Ovary (tissue), 9 donors: Measurements from ENCODE around the gene PAX9. TPM values are rescaled to one million over a fixed set of nuclear protein-coding genes. Genes with fewer than 3 reads are reported as not detected.

ENCODE experiments used
- DNase-seq, 5 donors: peaks; one replicate each; pipeline ENCODE4 v3.0.0-alpha.2; 2019 to 2020
- H3K27ac ChIP-seq, 2 donors: fragments of 200-600 bp; one replicate each; pipeline versions ENCODE4 v1.5.1 to v1.8.0; 2019 to 2022
- H3K27me3 ChIP-seq: fragments of 200-600 bp; one replicate; pipeline ENCODE4 v1.8.0; 2022
- H3K36me3 ChIP-seq: fragments of 200-600 bp; sonication (generic); one replicate; pipeline ENCODE4 v1.5.1; 2019
- H3K4me1 ChIP-seq: one replicate; pipeline ENCODE4 v1.8.1; 2013; ENCODE audit warnings: mild to moderate bottlenecking, moderate library complexity; ENCODE audit not compliant: insufficient read depth
- H3K4me3 ChIP-seq: fragments of 200-600 bp; sonication (generic); one replicate; pipeline ENCODE4 v1.5.1; 2017
- H3K9me3 ChIP-seq, 2 donors: fragments of 200-600 bp in 1 of 2; sonication (generic) in 1 of 2; one replicate each; pipeline versions ENCODE4 v1.5.1 to v1.8.1; 2013 to 2019; ENCODE audit warnings: mild to moderate bottlenecking in 1 of 2, moderate library complexity in 1 of 2
- CTCF ChIP-seq, 3 donors: fragments of 450-650 bp in 2 of 3; fragments of 200-600 bp in 1 of 3; IDR thresholded peaks; one replicate each; pipeline versions ENCODE4 v1.5.1 to v1.8.0; 2016 to 2022; ENCODE audit warnings: antibody characterized with exemption in 3 of 3, mild to moderate bottlenecking in 1 of 3
- EP300 ChIP-seq: sonication (generic); formaldehyde crosslinking; IDR thresholded peaks from one replicate; pipeline ENCODE4 v1.6.1; 2017; ENCODE audit warnings: antibody characterized with exemption
- POLR2A ChIP-seq: fragments of 450-650 bp; IDR thresholded peaks from one replicate; pipeline ENCODE4 v1.6.1; 2017; ENCODE audit warnings: antibody characterized with exemption, mild to moderate bottlenecking, moderate library complexity
- WGBS, 3 donors: extraction: QIAGEN DNeasy Blood & Tissue Kit in 1 of 3; methylation state at CpG; one replicate each; pipeline versions ENCODE4 v1.1.5 to v1.1.7; 2013 to 2017; 5-methylcytosine and 5-hydroxymethylcytosine counted together
- intact Hi-C, 4 donors: fragments of 100-400 bp; cut with DNase I; formaldehyde crosslinking; loops; one replicate each; pipeline versions ENCODE4 v1.11.0 to v1.15.1; 2022 to 2023
- polyA plus RNA-seq, 2 donors: library from polyadenylated mRNA; stranded (reverse); fragments of 200-250 nt in 1 of 2; fragments of 350-450 nt in 1 of 2; fragmentation: Illumina TruSeq in 1 of 2; extraction: RNeasy Lipid Tissue Mini Kit (QIAGEN cat#74804) in 1 of 2; gene quantifications; one replicate each; pipeline ENCODE4 v1.2.3, GENCODE V29; 2013 to 2014
- total RNA-seq, 7 donors: library from RNA; depleted of rRNA in 2 of 7; stranded (reverse); fragments of >200 nt in 2 of 7; fragmentation: NEBNext Ultra II Directional in 3 of 7; extraction: Animal tissue kit (Norgen Biotek cat#: 25700) in 3 of 7; gene quantifications; one replicate each; pipeline versions ENCODE4 v1.1.0 to v1.2.4, GENCODE V29; 2016 to 2023
- donor health status: DM: no; HTN: no; CAD: no; lungs with moderate emphysema.
- donor health status: DM: no; HTN: no; CAD: no.
- donor health status: Bipolar disorder and iron deficiency.
- donor health status: DM: yes; HTN: yes; CAD: no.
- donor health status: DM: no; HTN: no; CAD: no.
- donor health status: DM: yes; HTN: yes; CAD: no.

PAX9 gene
- total and polyA plus RNA-seq, 9 donors = 0.03 to 0.04 TPM; not detected in 7

- Histone ChIP-seq H3K36me3 (no peaks in the 10 kb centered on the region), H3K4me3 (no peak overlapping the region), H3K27ac (no peak overlapping the region), H3K9me3 (no peaks in the 10 kb centered on the region), H3K27me3 (peaks cover 3% of the 10 kb centered on the region), H3K4me1 (peaks cover 13% of the 10 kb centered on the region)
- intact Hi-C loops = no loop called here
- TF ChIP-seq CTCF (IDR thresholded peaks at IDR 0.05) = no peak
- TF ChIP-seq EP300 = no peak
- TF ChIP-seq POLR2A = no peak
- DNase-seq = no peak
- 1 to 2% (median 2%) methylated on average over 37 to 39 of the region's 39 CpGs for WGBS, 3 donors
These were observed 2.0 kb downstream of the PAX9 start for GRCh38 chr14:36663404-36664321.

GRCh38 chr14:36664322-36665193 is 2.9 kb downstream of the PAX9 start:
- H3K36me3 ChIP-seq = no peaks in the 10 kb centered on the region
- no peak overlapping the region for H3K27ac ChIP-seq

GRCh38 chr14:36665887-36666415 is 4.3 kb downstream of the PAX9 start:
- Histone ChIP-seq H3K4me1 (peaks cover 13% of the 10 kb centered on the region), H3K27ac (no peak overlapping the region), H3K4me3 (no peak overlapping the region), H3K9me3 (no peaks in the 10 kb centered on the region), H3K27me3 (peaks cover 3% of the 10 kb centered on the region), H3K36me3 (no peaks in the 10 kb centered on the region)
- DNase-seq = no peak
- WGBS, 3 donors = 21 to 33% (median 24%) methylated on average over 18 of the region's 18 CpGs
- intact Hi-C loops = no loop called here
- no peak for TF ChIP-seq EP300
- no peak for TF ChIP-seq POLR2A
- no peak for TF ChIP-seq CTCF (IDR thresholded peaks at IDR 0.05)

More at GRCh38 chr14:36664322-36665193, 2.9 kb downstream of the PAX9 start:
- no peak overlapping the region for H3K4me3 ChIP-seq
- H3K9me3 ChIP-seq = no peaks in the 10 kb centered on the region
- 11 to 13% (median 13%) methylated on average over 9 of the region's 9 CpGs for WGBS, 3 donors
- no peak for DNase-seq
- intact Hi-C loops = no loop called here
- peaks cover 3% of the 10 kb centered on the region for H3K27me3 ChIP-seq
- H3K4me1 ChIP-seq = peaks cover 13% of the 10 kb centered on the region
- no peak for TF ChIP-seq EP300
- no peak for TF ChIP-seq POLR2A
- no peak for TF ChIP-seq CTCF (IDR thresholded peaks at IDR 0.05)
